ENCODE data around the gene DNAJA4.
A peak's percentile ranks its signal among the peaks of the same experiment; 100 is the strongest.

DNAJA4 gene

GRCh38 chr15:78264304-78265136 lies at the start of gene DNAJA4:
Gene DNAJA4, plus strand, starts transcription at chr15:78264562. Its CDS starts 202 bp downstream, at chr15:78264764.
- peak; percentile 51 for DNase-seq (ENCODE audit: low spot score)

DNA sequence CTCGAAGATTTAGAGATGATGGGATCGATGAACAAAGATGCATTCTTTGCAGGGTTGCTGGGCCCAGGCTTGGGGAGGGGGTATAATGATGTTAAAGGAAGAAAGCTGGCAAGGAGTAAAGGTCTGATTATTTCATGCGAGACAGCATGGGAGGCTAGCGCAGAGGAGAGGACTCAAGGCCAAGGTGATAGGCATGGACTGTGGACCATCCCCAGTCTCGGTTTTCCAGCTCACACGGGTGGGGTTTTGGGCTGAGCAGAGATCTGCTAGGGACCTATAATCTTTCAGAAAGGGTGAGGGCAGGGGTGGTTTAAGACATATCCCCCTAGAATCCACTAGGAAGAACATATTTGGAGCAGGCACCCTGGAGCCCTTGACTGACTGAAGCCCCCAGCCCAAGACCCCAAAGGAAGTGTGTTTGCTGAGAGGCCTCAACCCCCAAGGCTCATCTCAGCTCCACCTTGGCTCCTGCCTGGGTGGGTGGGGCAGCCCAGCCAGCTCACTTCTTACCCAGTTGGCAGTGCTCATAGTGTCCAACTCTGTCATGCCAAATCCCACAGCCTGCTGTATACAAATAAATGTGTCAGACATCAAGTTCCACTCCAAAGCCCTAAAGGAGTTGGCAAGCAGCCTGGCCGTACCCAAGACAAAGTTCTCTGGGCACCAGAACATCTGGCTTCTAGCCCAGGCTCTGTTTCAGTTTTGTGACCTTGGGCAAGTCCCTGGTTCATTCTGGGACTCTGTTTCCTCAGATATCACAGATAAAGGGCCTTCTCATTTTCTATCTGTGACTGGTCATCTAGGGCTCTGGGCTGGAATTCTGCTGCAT lies 47.9 kb upstream of the DNAJA4 start:
- no peak for DNase-seq (ENCODE audit: low spot score)

GRCh38 chr15:78220713-78221112 lies 43.6 kb upstream of the DNAJA4 start:
- no peak for DNase-seq (ENCODE audit: low spot score)

DNA sequence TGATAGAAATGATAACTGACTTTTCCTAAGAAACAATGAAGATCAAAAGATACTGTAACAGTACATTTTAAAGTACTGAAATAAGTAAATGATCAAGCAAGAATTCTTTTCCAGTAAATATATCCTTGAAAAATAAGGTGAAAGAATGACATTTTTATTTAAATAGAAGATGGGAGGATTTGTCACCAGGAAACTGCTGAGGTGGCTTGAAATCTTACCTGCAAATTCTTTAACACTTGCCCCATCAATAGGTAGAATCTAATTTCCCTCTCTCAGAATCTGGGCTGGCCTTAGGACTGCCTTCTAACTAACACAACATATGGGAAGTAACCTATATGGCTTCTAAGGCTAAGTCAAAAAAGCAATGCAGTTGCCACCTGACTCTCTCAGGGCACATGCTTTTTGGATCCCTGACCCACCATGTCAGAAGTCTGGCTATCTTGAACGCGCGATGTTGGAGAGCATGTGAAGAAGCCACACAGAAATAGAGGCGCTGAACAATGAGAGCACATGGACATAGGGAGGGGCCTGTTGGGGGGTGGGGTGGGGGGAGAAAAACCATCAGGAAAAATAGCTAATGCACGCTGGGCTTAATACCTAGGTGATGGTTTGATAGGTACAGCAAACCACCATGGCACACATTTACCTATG lies 41.5 kb upstream of the DNAJA4 start:
- no peak for DNase-seq (ENCODE audit: low spot score)

DNA sequence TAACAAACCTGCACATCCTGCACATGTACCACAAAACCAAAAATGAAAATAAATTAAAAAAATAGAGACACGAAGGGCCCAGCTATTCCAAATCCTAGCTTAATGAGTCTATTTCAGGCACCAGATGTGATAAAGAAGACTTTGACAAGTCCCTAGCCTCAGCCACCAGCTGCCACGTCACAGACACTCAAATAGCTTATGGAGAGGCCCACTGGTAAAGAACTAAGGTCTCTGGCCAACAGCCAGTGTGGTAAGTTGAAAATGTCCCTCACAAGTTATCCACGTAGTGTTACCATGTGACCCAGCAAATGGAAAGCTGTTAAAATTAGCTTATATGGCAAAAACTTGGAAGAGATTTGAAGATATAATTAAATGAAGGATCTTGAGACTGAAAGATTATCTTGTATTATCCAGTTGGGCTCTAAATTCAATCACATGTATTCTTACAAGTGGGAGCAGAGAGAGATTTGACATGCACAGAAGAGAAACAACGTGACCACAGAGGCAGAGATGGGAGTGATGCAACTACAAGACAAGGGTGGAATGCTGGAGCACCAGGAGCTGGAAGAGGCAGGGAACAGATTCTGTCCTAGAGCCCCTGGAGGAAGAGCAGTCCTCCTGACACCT lies 40.9 kb upstream of the DNAJA4 start:
- DNase-seq (ENCODE audit: low spot score) = no peak

- peak; percentile 17 for DNase-seq (ENCODE audit: low spot score)
Measured at GRCh38 chr15:78224023-78224411, 40.3 kb upstream of the DNAJA4 start.

DNA sequence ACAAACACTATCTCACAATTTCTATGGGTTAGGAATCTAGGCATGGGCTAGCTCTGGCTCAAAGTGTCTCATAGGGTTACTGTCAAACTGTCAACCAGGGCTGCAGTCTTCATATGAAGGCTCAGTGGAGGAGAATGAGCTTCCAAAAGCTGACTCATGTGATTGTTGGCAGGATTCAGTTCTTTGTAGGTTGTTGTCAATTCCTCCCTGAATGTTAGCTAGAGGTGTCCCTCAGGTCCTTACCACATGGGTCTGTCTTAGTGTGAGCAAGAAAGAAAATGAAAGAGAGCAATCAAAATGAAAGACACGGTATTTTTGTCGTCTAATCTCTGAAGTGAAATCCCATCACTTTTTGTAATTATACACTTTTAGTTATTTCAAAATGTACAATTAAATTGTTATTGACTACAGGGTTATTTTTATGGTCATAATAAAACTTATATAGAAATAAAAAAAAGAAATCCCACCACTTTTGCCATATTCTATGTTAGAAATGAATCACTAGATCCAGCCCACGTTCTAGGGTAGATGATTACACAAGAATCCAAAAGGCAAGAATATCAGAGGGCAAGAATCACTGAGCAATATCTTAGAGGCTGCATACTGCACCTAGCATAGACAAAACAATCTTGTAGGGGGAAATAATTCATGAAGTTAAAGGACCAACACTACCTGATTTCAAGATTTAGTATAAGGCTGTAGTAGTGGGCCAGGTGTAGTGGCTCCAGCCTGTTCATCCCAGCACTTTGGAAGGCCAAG lies 38.4 kb upstream of the DNAJA4 start:
- DNase-seq (ENCODE audit: low spot score) = peak; percentile 80

DNA sequence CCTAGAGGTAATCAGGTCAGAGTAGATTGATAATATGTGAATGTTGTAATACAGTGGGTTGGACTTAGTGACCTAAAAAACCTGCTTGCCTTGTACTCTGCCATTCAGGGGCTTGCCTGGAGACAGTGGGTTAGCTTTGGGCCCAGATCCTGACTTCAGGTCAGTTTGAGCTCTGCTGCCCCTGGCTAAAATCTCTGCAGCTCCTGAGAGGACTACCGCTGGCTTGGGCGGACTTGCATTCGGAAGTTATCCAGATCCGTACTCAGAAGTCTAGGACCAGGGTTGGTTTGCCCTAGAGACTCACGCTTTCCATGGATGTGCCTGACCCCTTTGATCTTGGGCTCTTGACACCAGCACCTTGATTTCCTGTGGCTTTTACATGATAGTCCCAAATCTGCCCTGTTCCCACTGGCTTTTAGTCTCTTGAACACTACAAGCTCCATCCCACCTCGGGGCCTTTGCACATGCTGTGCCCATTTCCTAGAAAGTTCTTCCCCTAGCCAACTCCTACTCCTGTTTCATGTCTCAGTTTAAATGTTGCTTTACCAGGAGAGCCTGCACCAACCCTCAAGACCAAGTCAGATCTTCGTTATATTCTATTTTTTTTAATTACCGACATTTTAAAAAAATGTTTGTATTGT lies 35.9 kb upstream of the DNAJA4 start:
- DNase-seq (ENCODE audit: low spot score) = no peak

- DNase-seq (ENCODE audit: low spot score) = no peak
Measured at GRCh38 chr15:78229431-78230406, 34.6 kb upstream of the DNAJA4 start.

DNA sequence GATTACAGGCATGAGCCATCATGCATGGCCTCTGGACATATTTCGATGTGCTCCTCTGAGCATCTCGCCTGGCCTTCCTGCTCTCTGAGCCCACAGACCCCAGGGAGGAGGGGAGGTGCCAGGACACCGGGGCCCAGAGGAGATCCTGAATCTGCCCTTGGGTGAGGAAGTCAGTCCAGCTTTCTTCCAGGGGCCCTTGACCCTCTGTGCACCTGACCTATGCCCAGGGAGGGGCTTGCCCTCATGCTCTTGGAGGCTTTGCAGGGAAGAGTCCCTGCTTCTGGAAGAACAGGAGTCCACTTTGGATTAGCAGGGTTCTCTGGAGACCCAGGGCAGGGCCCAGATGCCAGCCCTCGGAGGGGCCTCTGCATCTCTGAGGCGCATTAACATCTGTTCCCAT lies 31.4 kb upstream of the DNAJA4 start:
- DNase-seq (ENCODE audit: low spot score) = no peak

- no peak for DNase-seq (ENCODE audit: low spot score)
Measured at GRCh38 chr15:78233496-78233895, 30.9 kb upstream of the DNAJA4 start.

DNA sequence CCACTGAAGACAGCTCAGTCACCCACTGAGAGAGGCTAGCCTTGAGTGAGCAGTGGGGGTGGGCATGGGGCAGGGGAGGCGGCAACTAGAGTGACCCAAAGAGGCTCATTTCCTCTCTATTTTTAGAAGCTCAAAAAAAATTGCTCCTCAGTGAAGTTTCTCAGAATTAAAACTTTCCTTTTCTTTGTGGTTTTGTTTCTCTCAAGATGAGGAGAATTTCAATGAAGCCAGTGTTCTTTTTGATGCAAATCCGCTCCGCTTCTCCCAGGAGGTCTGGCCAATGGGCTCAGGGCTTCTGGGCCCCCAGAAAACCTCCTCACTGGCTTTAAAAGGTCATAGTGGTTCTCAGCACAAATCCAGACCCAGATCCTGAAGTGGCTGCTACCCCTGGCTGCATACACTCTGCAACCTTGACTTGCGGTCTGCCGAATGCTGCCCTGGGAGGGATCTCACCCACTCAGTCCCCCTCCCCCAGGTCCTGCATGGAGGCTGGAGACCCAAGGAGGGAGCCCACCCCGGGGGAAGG lies 29.8 kb upstream of the DNAJA4 start, which contains the start of gene ACSBG1:
Gene ACSBG1, minus strand, starts transcription at position 51 of the 526 bp plus-strand sequence. CDS start 64 bp downstream, outside the sequence.
- DNase-seq (ENCODE audit: low spot score) = peak; percentile 11

DNA sequence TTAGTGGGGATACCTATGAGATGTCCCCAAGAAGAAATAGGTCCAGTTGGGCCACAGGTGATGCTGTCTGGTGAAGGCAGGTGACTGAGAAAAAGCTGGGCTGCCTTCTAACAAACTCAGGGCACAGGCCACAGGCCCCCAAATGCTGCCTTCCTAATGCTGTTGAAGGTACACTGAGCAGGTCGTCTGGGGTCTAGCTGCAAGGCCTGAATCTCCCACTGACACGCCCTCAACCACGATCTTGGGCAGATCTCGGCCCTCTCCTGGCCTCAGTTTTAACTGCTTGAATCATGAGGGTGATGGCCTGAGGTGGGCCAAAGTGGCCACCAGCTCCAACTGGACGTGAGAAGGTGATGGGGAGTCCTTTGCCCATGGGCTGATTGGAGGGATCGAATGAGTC lies 27.9 kb upstream of the DNAJA4 start:
- DNase-seq (ENCODE audit: low spot score) = no peak

- no peak for DNase-seq (ENCODE audit: low spot score)
Measured at GRCh38 chr15:78237146-78237545, 27.2 kb upstream of the DNAJA4 start.

DNA sequence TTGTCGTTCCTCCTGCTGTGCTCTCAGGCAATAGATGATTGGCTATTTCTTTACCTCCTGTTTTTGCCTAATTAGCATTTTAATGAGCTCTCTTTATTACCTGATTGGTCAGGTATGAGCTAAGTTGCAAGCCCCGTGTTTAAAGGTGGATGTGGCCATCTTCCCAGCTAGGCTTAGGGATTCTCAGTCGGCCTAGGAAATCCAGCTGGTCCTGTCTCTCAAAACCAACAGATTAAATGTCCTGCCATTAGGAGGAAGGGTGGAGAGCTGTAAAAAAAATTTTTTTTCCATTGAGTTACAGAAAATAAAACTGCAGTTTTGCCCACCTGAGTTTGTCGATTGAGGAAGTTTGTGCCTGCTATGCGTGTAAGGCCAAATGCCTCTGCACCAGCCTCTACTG lies 24.6 kb upstream of the DNAJA4 start:
- no peak for DNase-seq (ENCODE audit: low spot score)

DNA sequence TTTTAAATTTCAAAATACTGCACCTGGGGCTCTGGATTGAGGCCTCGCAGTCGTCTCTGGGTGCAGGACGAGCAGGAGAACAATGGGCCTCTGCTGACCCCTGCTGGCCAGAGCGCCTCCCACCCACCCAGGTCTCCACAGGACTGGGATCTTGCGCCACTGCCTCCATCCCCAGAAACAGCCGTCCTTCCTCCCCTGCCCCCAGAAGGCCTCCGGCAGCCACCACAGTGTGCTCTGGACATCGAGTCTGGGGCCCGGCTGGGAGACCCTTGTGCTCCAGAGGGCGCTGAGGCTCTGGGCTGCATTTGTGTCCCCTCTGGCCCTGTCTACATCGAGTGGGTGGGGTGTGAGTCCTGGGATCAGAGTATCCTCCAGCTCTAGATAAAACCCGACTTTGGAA lies 23.3 kb upstream of the DNAJA4 start:
- peak; percentile 87 for DNase-seq (ENCODE audit: low spot score)

DNA sequence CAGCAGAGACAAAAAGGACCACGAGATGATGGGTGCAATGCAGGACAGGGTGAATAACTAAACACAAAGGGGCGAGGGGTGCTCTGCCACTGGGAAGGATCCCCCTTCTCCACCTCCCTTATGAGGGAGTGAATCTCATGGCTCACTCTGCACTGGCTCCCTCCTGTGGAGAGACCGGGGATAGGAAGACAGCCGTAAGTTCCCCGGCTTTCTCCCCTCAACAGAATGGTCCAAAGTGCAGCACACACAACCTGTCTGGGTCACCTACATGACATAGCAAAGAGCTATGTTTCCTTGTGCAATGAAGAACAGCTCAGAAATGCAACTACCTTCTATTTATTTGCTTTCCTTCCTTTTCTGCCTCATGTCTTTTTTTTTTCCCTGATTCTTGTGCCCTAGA lies 22.2 kb upstream of the DNAJA4 start:
- peak; percentile 22 for DNase-seq (ENCODE audit: low spot score)

GRCh38 chr15:78243058-78243457 lies 21.3 kb upstream of the DNAJA4 start:
- DNase-seq (ENCODE audit: low spot score) = no peak

- DNase-seq (ENCODE audit: low spot score) = no peak
Measured at GRCh38 chr15:78243491-78243941, 20.8 kb upstream of the DNAJA4 start.
